Astrocyte (in vitro differentiated cells and primary cell): ENCODE results near the gene LRIT3. TPM values are rescaled to one million over a fixed set of nuclear protein-coding genes. Genes with fewer than 3 reads are reported as not detected.

Source experiments
- DNase-seq: peaks from one replicate; pipeline ENCODE4 v3.0.0-alpha.2; 2010; ENCODE audit warnings: low read depth
- FAIRE-seq: peaks from 2 replicates; lab custom pipeline; 2011; peaks lifted over from hg19 to GRCh38; lab: Jason Lieb, UNC
- H2AFZ ChIP-seq: 2 replicates; pipeline ENCODE4 v1.6.0; 2012; ENCODE audit warnings: low read depth, low read length, inconsistent platforms
- H3K27ac ChIP-seq: 2 replicates; pipeline ENCODE4 v1.5.1; 2011; ENCODE audit warnings: low read depth, low read length, inconsistent platforms
- H3K27me3 ChIP-seq: 2 replicates; pipeline ENCODE4 v1.6.0; 2011; ENCODE audit warnings: low read length, inconsistent platforms; ENCODE audit not compliant: insufficient read depth
- H3K36me3 ChIP-seq: 2 replicates; pipeline ENCODE4 v1.5.1; 2011; ENCODE audit warnings: low read length, inconsistent platforms; ENCODE audit not compliant: insufficient read depth
- H3K4me1 ChIP-seq: 2 replicates; pipeline ENCODE4 v1.5.1; 2011; ENCODE audit warnings: low read length, inconsistent platforms; ENCODE audit not compliant: insufficient read depth
- H3K4me2 ChIP-seq: 2 replicates; pipeline ENCODE4 v1.6.0; 2012; ENCODE audit warnings: low read length, inconsistent platforms
- H3K4me3 ChIP-seq: 2 replicates; pipeline ENCODE4 v1.5.1; 2011; ENCODE audit warnings: low read depth, mild to moderate bottlenecking, low read length, inconsistent platforms; ENCODE audit not compliant: insufficient read depth
- H3K79me2 ChIP-seq: 2 replicates; pipeline ENCODE4 v1.6.0; 2012; ENCODE audit warnings: mild to moderate bottlenecking, low read length, inconsistent platforms; ENCODE audit not compliant: insufficient read depth
- H3K9ac ChIP-seq: 2 replicates; pipeline ENCODE4 v1.6.0; 2012; ENCODE audit warnings: mild to moderate bottlenecking, low read length, inconsistent platforms
- H3K9me3 ChIP-seq: 2 replicates; pipeline ENCODE4 v1.5.1; 2012; ENCODE audit warnings: low read depth, mild to moderate bottlenecking, low read length, inconsistent platforms; ENCODE audit not compliant: insufficient read depth
- H4K20me1 ChIP-seq: 2 replicates; pipeline ENCODE4 v1.6.0; 2012; ENCODE audit warnings: low read length, inconsistent platforms; ENCODE audit not compliant: insufficient read depth
- H3K27ac Mint-ChIP-seq: one replicate; pipeline ENCODE4 v1.8.0; 2021; ENCODE audit warnings: mild to moderate bottlenecking, mixed read lengths; ENCODE audit not compliant: unreplicated experiment
- H3K27me3 Mint-ChIP-seq: one replicate; pipeline ENCODE4 v1.8.0; 2021; ENCODE audit warnings: low read depth, mixed read lengths; ENCODE audit not compliant: unreplicated experiment
- H3K36me3 Mint-ChIP-seq: one replicate; pipeline ENCODE4 v1.8.0; 2021; ENCODE audit warnings: low read depth, mixed read lengths; ENCODE audit not compliant: unreplicated experiment
- H3K4me1 Mint-ChIP-seq: one replicate; pipeline ENCODE4 v1.8.0; 2021; ENCODE audit warnings: low read depth, mixed read lengths; ENCODE audit not compliant: unreplicated experiment
- H3K4me3 Mint-ChIP-seq: one replicate; pipeline ENCODE4 v1.8.0; 2021; ENCODE audit warnings: mild to moderate bottlenecking, moderate library complexity, mixed read lengths; ENCODE audit not compliant: unreplicated experiment
- H3K9me3 Mint-ChIP-seq: one replicate; pipeline ENCODE4 v1.8.0; 2021; ENCODE audit warnings: mild to moderate bottlenecking, mixed read lengths; ENCODE audit not compliant: unreplicated experiment
- CTCF ChIP-seq: IDR thresholded peaks from 2 replicates; pipeline ENCODE4 v1.5.1; 2011; ENCODE audit warnings: low read depth, mild to moderate bottlenecking, inconsistent platforms, low read length, moderate library complexity; ENCODE audit not compliant: insufficient read depth
- EZH2 ChIP-seq: IDR thresholded peaks from 2 replicates; pipeline ENCODE4 v1.6.1; 2012; ENCODE audit warnings: mild to moderate bottlenecking, low read length, inconsistent platforms; ENCODE audit not compliant: insufficient read depth
- total RNA-seq: library from RNA; stranded (reverse); gene quantifications from 2 replicates; pipeline ENCODE4 v1.2.1, GENCODE V29; 2021

Gene LRIT3
- total RNA-seq, 1 donor from 2014 or later = 0.11 TPM

- peaks cover 2% of the 10 kb centered on the region for H3K27me3 Mint-ChIP-seq
- TF ChIP-seq CTCF = no peak
- TF ChIP-seq EZH2 = no peak
- H3K9me3 ChIP-seq = no peaks in the 10 kb centered on the region
- no peak overlapping the region for H3K9ac ChIP-seq
- H3K4me1 Mint-ChIP-seq = no peaks in the 10 kb centered on the region
- H3K27me3 ChIP-seq = no peaks in the 10 kb centered on the region
- FAIRE-seq (no peak), DNase-seq (no peak)
- no peaks in the 10 kb centered on the region for H3K4me1 ChIP-seq
- no peak overlapping the region for H3K4me2 ChIP-seq
- H3K9me3 Mint-ChIP-seq = no peaks in the 10 kb centered on the region
- no peak overlapping the region for H3K27ac ChIP-seq
- no peaks in the 10 kb centered on the region for H3K36me3 Mint-ChIP-seq
- H2AFZ ChIP-seq = no peak overlapping the region
- H3K36me3 ChIP-seq = no peaks in the 10 kb centered on the region
- H3K27ac Mint-ChIP-seq = no peak overlapping the region
- H4K20me1 ChIP-seq = no peaks in the 10 kb centered on the region
- no peak overlapping the region for H3K4me3 ChIP-seq
- H3K4me3 Mint-ChIP-seq = no peak overlapping the region
- H3K79me2 ChIP-seq = no peaks in the 10 kb centered on the region
Measured at GRCh38 chr4:109879081-109879480, 31.2 kb downstream of the LRIT3 start.

DNA sequence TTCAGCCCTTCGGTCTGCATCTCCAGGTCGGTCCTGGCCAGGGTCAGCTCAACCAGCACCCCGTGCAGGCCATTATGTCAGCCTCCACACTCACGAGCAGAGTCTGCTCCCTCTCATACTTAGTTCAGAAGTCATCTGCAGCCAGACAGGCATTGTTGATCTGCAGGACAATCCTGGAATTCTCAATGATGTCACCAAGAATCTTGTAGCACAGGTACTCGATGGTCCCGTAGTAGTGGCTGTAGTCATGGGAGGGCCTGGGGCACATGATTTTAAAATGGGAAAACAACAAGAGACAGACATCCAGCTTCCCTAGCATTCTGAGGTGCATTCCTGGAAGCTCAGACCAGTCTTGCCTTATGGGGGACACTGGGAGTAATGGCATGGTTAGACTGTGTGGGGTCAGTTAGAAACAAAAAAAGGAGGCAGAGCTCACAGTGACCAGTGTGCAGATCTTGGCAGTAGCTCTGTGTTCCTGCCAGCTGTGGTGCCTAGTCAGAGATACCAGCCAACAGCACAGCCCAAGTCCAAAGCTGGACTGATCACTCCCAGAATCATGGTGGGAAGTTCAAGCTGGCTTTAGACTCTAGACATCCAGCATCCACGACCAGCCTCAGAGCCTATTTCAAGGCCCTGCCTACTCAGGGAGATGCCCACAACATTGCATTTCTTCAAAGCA, 31.9 kb downstream of the LRIT3 start:
- Mint-ChIP-seq H3K36me3 (no peaks in the 10 kb centered on the region), H3K27ac (peak overlapping the region; percentile 20), H3K4me3 (no peak overlapping the region), H3K4me1 (no peaks in the 10 kb centered on the region), H3K9me3 (no peaks in the 10 kb centered on the region), H3K27me3 (peaks cover 2% of the 10 kb centered on the region)
- TF ChIP-seq CTCF = no peak
- H3K4me2 ChIP-seq = no peak overlapping the region
- no peak overlapping the region for H3K4me3 ChIP-seq
- no peaks in the 10 kb centered on the region for H3K36me3 ChIP-seq
- H3K4me1 ChIP-seq = no peaks in the 10 kb centered on the region
- no peak overlapping the region for H2AFZ ChIP-seq
- H3K27ac ChIP-seq = no peak overlapping the region
- H3K9ac ChIP-seq = no peak overlapping the region
- no peaks in the 10 kb centered on the region for H3K9me3 ChIP-seq
- no peaks in the 10 kb centered on the region for H4K20me1 ChIP-seq
- DNase-seq (no peak), FAIRE-seq (no peak)
- H3K27me3 ChIP-seq = no peaks in the 10 kb centered on the region
- H3K79me2 ChIP-seq = no peaks in the 10 kb centered on the region

- no peaks in the 10 kb centered on the region for H3K4me1 ChIP-seq
- DNase-seq = no peak
- no peak overlapping the region for H3K4me3 Mint-ChIP-seq
- no peaks in the 10 kb centered on the region for H3K9me3 ChIP-seq
- no peak overlapping the region for H3K27ac Mint-ChIP-seq
- no peaks in the 10 kb centered on the region for H3K4me1 Mint-ChIP-seq
- no peaks in the 10 kb centered on the region for H4K20me1 ChIP-seq
- no peaks in the 10 kb centered on the region for H3K9me3 Mint-ChIP-seq
- TF ChIP-seq EZH2 (no peak), CTCF (no peak)
- H3K4me3 ChIP-seq = no peak overlapping the region
- no peak overlapping the region for H3K27ac ChIP-seq
- H2AFZ ChIP-seq = no peak overlapping the region
- no peaks in the 10 kb centered on the region for H3K36me3 Mint-ChIP-seq
- FAIRE-seq = no peak
- no peaks in the 10 kb centered on the region for H3K79me2 ChIP-seq
- H3K4me2 ChIP-seq = no peak overlapping the region
- no peak overlapping the region for H3K9ac ChIP-seq
- no peaks in the 10 kb centered on the region for H3K36me3 ChIP-seq
- no peaks in the 10 kb centered on the region for H3K27me3 Mint-ChIP-seq
- no peaks in the 10 kb centered on the region for H3K27me3 ChIP-seq
Measured at GRCh38 chr4:109886303-109886702, 38.4 kb downstream of the LRIT3 start.
